Activated naive CD4-positive, alpha-beta T cell (primary cell): ENCODE data around the gene BCAN.

Source experiments
- DNase-seq, 4 experiments: peaks; one replicate each; lab custom pipeline; 2025; lab: John Stamatoyannopoulos, UW

Gene BCAN

GRCh38 chr1:156677616-156678596, 36.0 kb downstream of the BCAN start:
- peak in 1 of 4 experiments; percentile 14 for DNase-seq

GRCh38 chr1:156680056-156680455, 38.1 kb downstream of the BCAN start:
- DNase-seq: no peak

DNA sequence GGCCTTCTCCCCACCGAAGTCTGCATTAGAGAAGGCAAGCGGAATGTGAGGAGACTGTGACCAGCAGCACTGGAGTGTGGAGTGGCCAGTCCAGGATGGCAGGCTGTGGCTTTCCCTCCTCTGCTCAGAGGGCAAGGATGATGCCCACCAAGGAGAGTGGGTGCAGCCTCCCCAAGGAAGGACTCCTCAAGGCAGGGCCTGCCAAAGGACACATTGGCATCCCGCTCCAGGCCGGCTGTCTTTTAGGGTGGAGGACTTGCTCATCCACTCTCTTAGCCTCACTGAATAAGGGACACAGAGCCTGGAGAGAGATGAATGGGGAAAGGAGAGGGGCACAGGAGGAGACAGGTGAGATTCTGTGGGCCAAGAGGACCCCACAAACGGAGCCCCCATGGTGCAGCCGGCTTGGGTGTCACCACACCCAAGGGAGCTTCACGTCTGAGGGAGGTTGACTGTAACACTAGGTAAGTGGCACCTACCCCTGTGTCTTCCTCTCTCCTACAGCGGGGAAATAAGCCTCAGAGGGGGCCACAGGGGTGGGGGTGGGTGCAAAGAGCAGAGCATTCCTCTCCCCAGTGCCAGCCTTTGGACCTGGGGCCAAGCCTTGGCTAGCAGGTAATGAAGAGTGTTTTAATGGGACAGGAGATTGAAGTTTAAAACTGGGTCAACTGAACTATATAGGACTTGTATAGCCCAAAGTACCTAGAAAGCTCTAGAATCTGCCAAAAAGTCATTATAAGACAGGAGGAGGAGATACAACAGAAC, 39.5 kb downstream of the BCAN start:
- no peak for DNase-seq

GRCh38 chr1:156682166-156682890, 40.4 kb downstream of the BCAN start:
- no peak for DNase-seq

GRCh38 chr1:156684227-156684782, 42.4 kb downstream of the BCAN start:
- no peak for DNase-seq

DNA sequence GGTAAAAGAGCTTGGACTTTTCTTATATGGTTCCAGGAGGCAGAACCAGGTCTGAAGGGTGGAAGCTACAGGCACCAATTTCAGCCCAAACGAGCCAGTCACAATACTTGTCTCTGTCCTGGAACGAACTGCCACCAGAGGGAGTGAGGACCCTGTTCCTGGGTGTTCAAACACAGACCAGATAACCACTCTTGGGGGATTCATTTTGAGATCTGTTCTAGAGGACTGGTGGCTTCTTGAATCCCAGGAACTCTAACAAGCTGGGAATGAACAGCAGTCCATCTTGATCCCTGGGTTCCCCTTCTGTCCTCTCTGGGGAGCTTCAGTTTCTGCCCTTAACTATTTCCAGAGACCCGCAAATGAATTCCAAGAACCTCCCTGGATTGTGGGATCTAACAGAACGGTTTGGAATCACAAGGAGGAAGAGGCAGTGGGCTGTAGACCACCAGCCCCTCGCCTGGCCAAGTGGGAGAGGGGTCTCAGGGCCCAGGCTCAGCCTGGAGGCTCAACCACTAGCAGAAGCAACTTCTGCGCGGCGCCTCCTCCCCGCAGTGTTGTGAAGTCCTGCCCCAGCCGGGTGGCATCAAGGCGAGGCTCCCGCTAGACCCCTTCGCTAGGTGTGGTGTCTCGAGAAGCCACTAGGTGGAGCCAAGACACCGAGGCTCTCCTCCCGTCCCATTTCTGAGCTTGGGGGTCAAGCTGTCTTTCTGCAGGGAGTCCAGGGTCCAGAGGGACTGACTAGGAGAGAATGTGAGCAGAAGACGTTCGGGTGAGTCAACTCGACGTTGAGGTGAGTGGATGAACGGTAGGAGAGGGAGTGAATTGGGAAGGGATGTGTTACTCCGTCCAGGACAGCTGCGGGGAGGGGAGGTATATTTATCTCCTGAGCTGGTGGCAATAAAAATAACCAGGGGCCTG, 47.4 kb downstream of the BCAN start:
- DNase-seq: peak; percentile 16 to 65 (median 49)

DNA sequence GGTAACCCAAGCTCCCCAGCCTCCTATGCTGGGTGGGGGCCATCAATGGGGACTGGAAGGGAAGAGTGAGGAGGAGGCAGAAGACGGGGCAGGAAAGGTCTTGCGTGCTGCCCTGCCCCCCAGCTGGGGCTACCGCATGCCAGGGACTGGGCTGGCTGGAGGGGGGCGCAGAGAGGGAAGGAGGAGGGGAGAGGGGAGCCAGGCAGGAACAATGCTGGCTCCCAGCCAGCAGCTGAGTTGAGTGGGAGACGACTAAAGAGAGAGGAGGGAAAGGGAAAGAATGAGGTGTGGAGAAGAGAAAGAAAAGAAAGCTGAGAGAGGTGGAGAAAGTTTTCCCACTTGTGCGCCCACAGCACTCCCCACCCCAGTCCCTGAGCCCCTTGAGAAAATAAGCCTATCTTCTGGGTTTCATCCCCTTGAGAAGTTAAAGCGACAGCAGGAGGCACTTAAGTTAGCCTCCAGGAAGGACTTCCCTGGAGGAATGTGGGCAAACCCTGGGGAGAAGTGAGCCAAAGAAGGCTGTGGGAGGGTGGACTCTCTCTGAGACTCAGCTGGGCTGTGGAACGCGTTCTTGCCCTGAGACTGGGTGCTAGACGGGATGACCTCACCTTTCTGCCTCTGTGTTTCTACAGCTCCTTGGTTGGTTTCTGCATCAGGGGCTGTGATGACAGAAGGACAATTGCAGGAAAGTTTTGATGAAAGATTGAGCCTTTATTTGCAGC, 48.2 kb downstream of the BCAN start:
- DNase-seq: no peak

GRCh38 chr1:156690675-156691036, 48.7 kb downstream of the BCAN start:
- no peak for DNase-seq

DNA sequence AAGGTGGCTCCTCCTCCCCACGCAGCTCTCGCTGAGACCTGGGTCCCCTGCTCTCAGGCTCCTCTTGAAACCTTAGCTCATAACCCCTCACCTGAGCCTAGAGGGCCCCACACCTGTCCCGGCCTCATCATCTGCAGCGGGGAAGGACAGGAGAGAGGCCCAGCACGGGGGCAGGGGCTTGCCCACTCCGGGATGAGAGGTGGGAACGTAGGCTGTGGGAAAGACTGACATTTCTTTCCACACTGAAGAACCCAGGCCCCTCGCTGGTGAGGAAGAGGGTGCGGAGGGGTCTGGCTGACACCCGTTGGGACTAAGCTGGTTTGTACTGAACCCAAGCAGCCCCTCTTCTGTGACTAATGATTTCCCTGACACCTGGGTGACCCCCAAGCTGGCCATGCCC, 49.3 kb downstream of the BCAN start:
- DNase-seq: no peak

- no peak for DNase-seq
Measured at GRCh38 chr1:156691665-156692440, 49.9 kb downstream of the BCAN start.

- DNase-seq: no peak
Measured at GRCh38 chr1:156692441-156692924, 50.6 kb downstream of the BCAN start.

DNA sequence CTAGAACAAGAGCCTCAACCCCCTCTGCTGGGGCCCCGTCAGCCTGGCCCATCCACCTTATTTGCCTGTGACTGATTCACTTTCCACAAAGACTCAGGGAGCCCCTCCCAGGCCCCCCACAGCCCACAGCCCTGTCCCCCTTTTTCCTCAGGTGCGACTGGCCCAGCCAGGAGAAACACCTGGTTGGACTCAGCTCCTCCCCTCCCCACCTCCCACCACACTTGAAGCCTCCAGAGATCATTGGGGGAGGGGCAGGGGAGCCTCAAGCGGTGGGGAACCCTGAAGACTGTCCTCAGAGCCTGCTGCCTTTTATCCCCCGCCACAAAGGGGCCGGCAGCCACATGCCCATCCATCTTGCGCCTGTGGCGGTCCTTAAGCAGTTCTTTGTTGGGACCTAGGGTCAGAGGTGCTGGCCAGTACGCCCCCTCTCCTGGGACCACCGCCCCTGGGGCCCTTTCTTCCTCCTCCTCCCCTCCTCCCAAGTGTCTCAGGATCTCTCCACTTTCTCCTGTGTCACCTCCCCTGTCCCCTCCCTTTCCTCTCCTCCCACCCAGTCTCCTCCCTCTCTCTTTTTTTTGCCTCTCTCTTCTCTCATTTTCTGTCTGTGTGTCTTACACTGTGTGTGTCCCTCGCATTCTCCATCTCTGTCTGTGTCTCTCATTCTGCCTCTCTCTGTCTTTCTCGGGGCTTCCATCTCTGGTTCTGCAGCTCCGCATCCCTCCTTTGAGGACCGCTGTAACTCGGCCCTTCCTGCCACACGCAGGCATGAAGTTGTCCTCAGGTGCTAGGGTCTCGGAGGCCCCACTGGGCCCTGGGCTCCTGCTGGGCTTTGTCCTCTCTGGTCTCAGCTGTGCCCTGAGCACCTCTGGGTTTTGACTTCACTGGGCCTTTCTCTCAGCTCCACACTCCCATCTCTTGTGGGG, 51.3 kb downstream of the BCAN start:
- no peak for DNase-seq

- no peak for DNase-seq
Measured at GRCh38 chr1:156693848-156694689, 52.2 kb downstream of the BCAN start.

DNA sequence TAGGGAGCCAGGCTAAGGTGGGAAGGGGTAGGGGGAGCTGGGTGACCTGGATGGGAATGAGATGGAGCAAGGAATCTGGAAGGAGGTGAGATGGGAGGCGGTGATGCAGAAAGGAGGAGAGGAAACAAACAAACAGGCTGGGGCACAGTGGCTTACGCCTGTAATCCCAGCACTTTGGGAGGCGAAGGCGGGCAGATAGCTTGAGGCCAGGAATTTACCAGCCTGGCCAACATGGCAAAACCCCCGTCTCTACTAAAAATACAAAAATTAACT, 52.7 kb downstream of the BCAN start:
- no peak for DNase-seq

DNA sequence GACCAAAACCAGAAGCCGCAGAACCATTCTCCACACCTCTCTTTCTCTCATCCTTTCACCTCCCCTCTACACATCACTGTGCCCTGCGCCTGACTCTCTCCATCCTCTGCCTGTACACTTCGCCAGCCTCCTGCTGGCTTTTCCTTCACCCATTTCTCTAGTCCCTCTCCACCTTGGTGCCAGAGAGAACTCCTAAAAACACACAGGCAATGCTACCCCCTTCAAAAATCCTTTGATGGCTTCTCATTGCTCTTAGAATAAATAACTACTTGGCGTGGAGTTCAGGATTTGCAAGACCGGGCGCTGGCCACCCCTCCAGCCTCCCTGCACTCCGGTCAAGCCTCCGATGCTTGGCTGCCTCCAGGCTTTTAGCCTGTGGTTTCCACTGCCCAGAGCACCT, 54.8 kb downstream of the BCAN start:
- no peak for DNase-seq

- DNase-seq: no peak
Measured at GRCh38 chr1:156697481-156697880, 55.6 kb downstream of the BCAN start.

- no peak for DNase-seq
Measured at GRCh38 chr1:156698995-156699394, 57.1 kb downstream of the BCAN start.
